CD14-positive monocyte (primary cell): ENCODE data around the gene ZNF622. TPM values are rescaled to one million over a fixed set of nuclear protein-coding genes. Genes with fewer than 3 reads are reported as not detected.

Experiments used
- DNase-seq, 3 donors: peaks; one replicate each; pipeline ENCODE4 v3.0.0-alpha.2; 2011 to 2022
- H2AFZ ChIP-seq: 2 replicates; pipeline ENCODE4 v1.6.0; 2012; ENCODE audit warnings: mild to moderate bottlenecking, low read depth, low read length, inconsistent platforms; ENCODE audit not compliant: insufficient read depth, poor library complexity, severe bottlenecking
- H3K27ac ChIP-seq, 2 donors: 1 replicate in 1 of 2; 2 replicates in 1 of 2; pipeline ENCODE4 v1.5.1; 2012 to 2013; ENCODE audit warnings: low read length in 2 of 2, control low read depth in 1 of 2, inconsistent platforms in 1 of 2, low read depth in 1 of 2, mild to moderate bottlenecking in 1 of 2
- H3K27me3 ChIP-seq, 2 donors: one replicate each; pipeline versions ENCODE4 v1.6.0 to v1.6.1; 2011 to 2013; ENCODE audit warnings: low read length in 2 of 2; ENCODE audit not compliant: control insufficient read depth in 2 of 2, insufficient read depth in 2 of 2
- H3K36me3 ChIP-seq, 2 donors: replicated peaks in 1 of 2; 1 replicate in 1 of 2; 2 replicates in 1 of 2; pipeline versions ENCODE4 v1.5.1 to v1.6.1; 2012 to 2013; ENCODE audit warnings: low read length in 2 of 2, control low read depth in 1 of 2, inconsistent platforms in 1 of 2, mild to moderate bottlenecking in 1 of 2; ENCODE audit not compliant: insufficient read depth in 2 of 2, control insufficient read depth in 1 of 2
- H3K4me1 ChIP-seq, 2 donors: 1 replicate in 1 of 2; 2 replicates in 1 of 2; pipeline versions ENCODE4 v1.5.1 to v1.6.1; 2012 to 2013; ENCODE audit warnings: low read length in 2 of 2, control low read depth in 1 of 2, inconsistent platforms in 1 of 2, mild to moderate bottlenecking in 1 of 2, moderate library complexity in 1 of 2; ENCODE audit not compliant: insufficient read depth in 2 of 2, control insufficient read depth in 1 of 2
- H3K4me2 ChIP-seq: replicated peaks from 2 replicates; pipeline ENCODE3; 2012; ENCODE audit warnings: low read length, moderate library complexity, mild to moderate bottlenecking; ENCODE audit not compliant: poor library complexity, severe bottlenecking; ENCODE audit errors: extremely low read depth
- H3K4me3 ChIP-seq, 3 experiments: fragments of 200-600 bp in 1 of 3; sonication (generic) in 1 of 3; replicated peaks in 1 of 3; 1 replicate in 2 of 3; 2 replicates in 1 of 3; pipeline ENCODE4 v1.5.1; 2011 to 2013; ENCODE audit warnings: low read length in 3 of 3, mild to moderate bottlenecking in 3 of 3, control low read depth in 2 of 3, low read depth in 2 of 3, inconsistent platforms in 1 of 3, moderate library complexity in 1 of 3
- H3K79me2 ChIP-seq: 2 replicates; pipeline ENCODE4 v1.6.0; 2012; ENCODE audit warnings: mild to moderate bottlenecking, control low read depth, inconsistent platforms, low read length, moderate library complexity; ENCODE audit not compliant: insufficient read depth
- H3K9ac ChIP-seq: 2 replicates; pipeline ENCODE4 v1.6.0; 2017; ENCODE audit warnings: low read length, mild to moderate bottlenecking; ENCODE audit not compliant: insufficient read depth, poor library complexity, severe bottlenecking
- H3K9me3 ChIP-seq, 2 donors: replicated peaks in 1 of 2; 1 replicate in 1 of 2; 2 replicates in 1 of 2; pipeline versions ENCODE4 v1.5.1 to v1.6.1; 2012 to 2013; ENCODE audit warnings: low read length in 2 of 2, control low read depth in 1 of 2; ENCODE audit not compliant: control insufficient read depth in 1 of 2, insufficient read depth in 1 of 2
- H4K20me1 ChIP-seq: 2 replicates; pipeline ENCODE4 v1.6.0; 2012; ENCODE audit warnings: mild to moderate bottlenecking, low read length, control low read depth, moderate library complexity; ENCODE audit not compliant: insufficient read depth
- H3K27ac Mint-ChIP-seq, 7 donors: one replicate each; pipeline ENCODE4 v1.8.0; 2020; ENCODE audit warnings: mild to moderate bottlenecking in 7 of 7, mixed read lengths in 7 of 7, moderate library complexity in 6 of 7, inconsistent platforms in 2 of 7
- H3K27me3 Mint-ChIP-seq, 3 donors: one replicate each; pipeline ENCODE4 v1.8.0; 2021 to 2022; ENCODE audit warnings: low read depth in 3 of 3, mild to moderate bottlenecking in 3 of 3, mixed read lengths in 3 of 3, moderate library complexity in 3 of 3, inconsistent platforms in 1 of 3
- H3K36me3 Mint-ChIP-seq, 2 donors: one replicate each; pipeline ENCODE4 v1.8.0; 2020; ENCODE audit warnings: mixed read lengths in 2 of 2, inconsistent platforms in 1 of 2, mild to moderate bottlenecking in 1 of 2
- H3K4me1 Mint-ChIP-seq: one replicate; pipeline ENCODE4 v1.8.0; 2020; ENCODE audit warnings: mild to moderate bottlenecking, mixed read lengths
- H3K4me3 Mint-ChIP-seq, 2 donors: one replicate each; pipeline ENCODE4 v1.8.0; 2020; ENCODE audit warnings: mild to moderate bottlenecking in 2 of 2, mixed read lengths in 2 of 2, moderate library complexity in 1 of 2
- H3K9me3 Mint-ChIP-seq, 7 donors: one replicate each; pipeline ENCODE4 v1.8.0; 2020 to 2022; ENCODE audit warnings: mixed read lengths in 7 of 7, mild to moderate bottlenecking in 6 of 7, moderate library complexity in 6 of 7, inconsistent platforms in 2 of 7
- CTCF ChIP-seq: fragments of 200-600 bp; IDR thresholded peaks from one replicate; pipeline ENCODE4 v1.8.0; 2022; ENCODE audit warnings: antibody characterized with exemption, mild to moderate bottlenecking
- WGBS: methylation state at CpG from one replicate; pipeline ENCODE4 v1.1.5; 2013; ENCODE audit warnings: missing lambda C conversion rate; ENCODE audit not compliant: insufficient coverage; 5-methylcytosine and 5-hydroxymethylcytosine counted together
- intact Hi-C, 2 donors: fragments of 100-400 bp; cut with micrococcal nuclease; formaldehyde crosslinking; loops; one replicate each; pipeline versions ENCODE4 v1.15.0 to v1.15.1; 2023
- polyA plus RNA-seq, 3 donors: library from polyadenylated mRNA; depleted of rRNA in 1 of 3; unstranded in 2 of 3; stranded (reverse) in 1 of 3; fragments of 300-500 nt in 2 of 3; fragments of >200 nt in 1 of 3; fragmentation: Illumina TruSeq in 2 of 3; gene quantifications; 1 replicate in 2 of 3; 2 replicates in 1 of 3; pipeline ENCODE4 v1.2.3, GENCODE V29; 2012 to 2021

Gene ZNF622
- polyA plus RNA-seq, 3 donors: 6.1 to 30.1 (median 25.8) TPM

GRCh38 chr5:16504571-16504970 lies 39.0 kb upstream of the ZNF622 start:
- Mint-ChIP-seq H3K4me1 (peaks cover 12% of the 10 kb centered on the region), H3K27me3 (peaks cover 0 to 1% (median 0%) of the 10 kb centered on the region in 3 donors), H3K9me3 (peaks cover 0 to 4% (median 0%) of the 10 kb centered on the region in 7 donors), H3K4me3 (no peak overlapping the region), H3K36me3 (peaks cover 0 to 2% of the 10 kb centered on the region in 2 donors), H3K27ac (no peak overlapping the region)
- H3K27me3 ChIP-seq: no peaks in the 10 kb centered on the region
- H3K27ac ChIP-seq: no peak overlapping the region
- no peaks in the 10 kb centered on the region for H3K79me2 ChIP-seq
- WGBS: over 99% methylated on average over 8 of the region's 10 CpGs
- H3K9me3 ChIP-seq: no peaks in the 10 kb centered on the region
- H4K20me1 ChIP-seq: no peaks in the 10 kb centered on the region
- peaks cover 0 to 8% of the 10 kb centered on the region in 2 donors for H3K4me1 ChIP-seq
- DNase-seq: no peak
- H3K36me3 ChIP-seq: no peaks in the 10 kb centered on the region
- H2AFZ ChIP-seq: no peak overlapping the region
- no peak overlapping the region for H3K9ac ChIP-seq
- intact Hi-C loops: no loop called here
- TF ChIP-seq CTCF: no peak
- no peak overlapping the region for H3K4me2 ChIP-seq
- H3K4me3 ChIP-seq: no peak overlapping the region

- Mint-ChIP-seq H3K36me3 (peaks cover 0 to 2% of the 10 kb centered on the region in 2 donors), H3K4me1 (peaks cover 2% of the 10 kb centered on the region), H3K27ac (no peak overlapping the region), H3K9me3 (peaks cover 0 to 7% (median 0%) of the 10 kb centered on the region in 7 donors), H3K27me3 (peaks cover 0 to 1% (median 0%) of the 10 kb centered on the region in 3 donors), H3K4me3 (no peak overlapping the region)
- no peaks in the 10 kb centered on the region for H3K79me2 ChIP-seq
- no peak overlapping the region for H3K4me2 ChIP-seq
- H3K9me3 ChIP-seq: no peaks in the 10 kb centered on the region
- H4K20me1 ChIP-seq: no peaks in the 10 kb centered on the region
- no peak overlapping the region for H2AFZ ChIP-seq
- H3K36me3 ChIP-seq: no peaks in the 10 kb centered on the region
- no peak for TF ChIP-seq CTCF
- H3K4me3 ChIP-seq: no peak overlapping the region
- H3K27ac ChIP-seq: no peak overlapping the region
- intact Hi-C loops: no loop called here
- no peak for DNase-seq
- H3K4me1 ChIP-seq: no peaks in the 10 kb centered on the region
- WGBS: 100% methylated on average over 3 of the region's 3 CpGs
- H3K27me3 ChIP-seq: no peaks in the 10 kb centered on the region
- no peak overlapping the region for H3K9ac ChIP-seq
Measured at GRCh38 chr5:16502866-16503265, 37.3 kb upstream of the ZNF622 start.
